GM12872 (cell line): Measurements from ENCODE around the gene DGKG.

Experiments used
- TF ChIP-seq, protein P1 (sequence below): IDR thresholded peaks from 3 replicates; pipeline ENCODE4 v1.5.1; 2011; ENCODE audit warnings: low read depth, mild to moderate bottlenecking, low read length, moderate library complexity; ENCODE audit not compliant: insufficient read depth

Gene DGKG

DNA sequence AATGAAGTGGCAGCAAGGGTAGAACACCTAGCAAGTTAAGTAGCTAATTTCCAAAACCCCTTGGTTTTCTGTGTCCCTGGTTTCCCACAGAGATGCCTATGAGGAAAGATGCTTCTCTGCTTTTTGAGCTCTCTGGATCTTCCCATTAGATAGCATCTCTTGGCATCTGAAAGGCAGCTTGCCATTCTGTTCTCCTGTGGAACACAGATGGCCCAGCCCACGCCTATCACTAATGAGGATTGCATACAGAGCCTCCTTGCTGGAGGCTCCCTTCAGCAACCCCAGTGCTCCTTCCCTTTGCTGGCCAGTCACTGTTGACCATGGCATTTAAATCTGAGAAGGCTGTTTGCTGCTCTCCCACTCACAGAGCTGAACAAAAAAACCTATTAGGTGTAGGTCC is 218.8 kb downstream of the DGKG start:
- TF ChIP-seq, protein P1, sequence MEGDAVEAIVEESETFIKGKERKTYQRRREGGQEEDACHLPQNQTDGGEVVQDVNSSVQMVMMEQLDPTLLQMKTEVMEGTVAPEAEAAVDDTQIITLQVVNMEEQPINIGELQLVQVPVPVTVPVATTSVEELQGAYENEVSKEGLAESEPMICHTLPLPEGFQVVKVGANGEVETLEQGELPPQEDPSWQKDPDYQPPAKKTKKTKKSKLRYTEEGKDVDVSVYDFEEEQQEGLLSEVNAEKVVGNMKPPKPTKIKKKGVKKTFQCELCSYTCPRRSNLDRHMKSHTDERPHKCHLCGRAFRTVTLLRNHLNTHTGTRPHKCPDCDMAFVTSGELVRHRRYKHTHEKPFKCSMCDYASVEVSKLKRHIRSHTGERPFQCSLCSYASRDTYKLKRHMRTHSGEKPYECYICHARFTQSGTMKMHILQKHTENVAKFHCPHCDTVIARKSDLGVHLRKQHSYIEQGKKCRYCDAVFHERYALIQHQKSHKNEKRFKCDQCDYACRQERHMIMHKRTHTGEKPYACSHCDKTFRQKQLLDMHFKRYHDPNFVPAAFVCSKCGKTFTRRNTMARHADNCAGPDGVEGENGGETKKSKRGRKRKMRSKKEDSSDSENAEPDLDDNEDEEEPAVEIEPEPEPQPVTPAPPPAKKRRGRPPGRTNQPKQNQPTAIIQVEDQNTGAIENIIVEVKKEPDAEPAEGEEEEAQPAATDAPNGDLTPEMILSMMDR: no peak

- TF ChIP-seq, protein P1: no peak
Measured at GRCh38 chr3:186142393-186142932, 219.6 kb downstream of the DGKG start.

- TF ChIP-seq, protein P1: no peak
Measured at GRCh38 chr3:186141790-186142189, 220.2 kb downstream of the DGKG start.

GRCh38 chr3:186138272-186138981 is 223.6 kb downstream of the DGKG start:
- TF ChIP-seq, protein P1: no peak

- TF ChIP-seq, protein P1: no peak
Measured at GRCh38 chr3:186137051-186137685, 224.9 kb downstream of the DGKG start.

- TF ChIP-seq, protein P1: no peak
Measured at GRCh38 chr3:186133980-186134379, 228.1 kb downstream of the DGKG start.

GRCh38 chr3:186132487-186132886 is 229.5 kb downstream of the DGKG start:
- TF ChIP-seq, protein P1: no peak
